IMR-90 (cell line): ENCODE data around the gene CD82. TPM values are rescaled to one million over a fixed set of nuclear protein-coding genes. Genes with fewer than 3 reads are reported as not detected.
A peak's percentile ranks its signal among the peaks of the same experiment; 100 is the strongest.

Source experiments
- CEBPB ChIP-seq: IDR thresholded peaks from 2 replicates; pipeline ENCODE4 v1.6.1; 2012; ENCODE audit warnings: low read depth, low read length, improper control_type of control experiment
- FOS ChIP-seq: fragments of 150-350 bp; IDR thresholded peaks from 2 replicates; pipeline ENCODE4 v1.6.1; 2016; ENCODE audit warnings: low read depth, low read length
- MAZ ChIP-seq: IDR thresholded peaks from 2 replicates; pipeline ENCODE4 v1.6.1; 2012; ENCODE audit warnings: low read depth, mild to moderate bottlenecking, low read length, improper control_type of control experiment, moderate library complexity, borderline replicate concordance
- polyA plus RNA-seq, 3 experiments: library from polyadenylated mRNA; depleted of rRNA; stranded (reverse); fragments of >200 nt; gene quantifications; 2 replicates each; pipeline ENCODE4 v1.2.3, GENCODE V29; 2012; ENCODE audit warnings: low replicate concordance in 1 of 3
- total RNA-seq: library from RNA; depleted of rRNA; stranded (reverse); fragments of >200 nt; gene quantifications from 2 replicates; pipeline ENCODE4 v1.2.3, GENCODE V29; 2012
- TF ChIP-seq, protein P1 (sequence below): fragments of 150-350 bp; IDR thresholded peaks from 2 replicates; pipeline ENCODE4 v1.6.1; 2016; ENCODE audit warnings: low read depth, mild to moderate bottlenecking, low read length, moderate library complexity, borderline replicate concordance
- TF ChIP-seq, protein P2 (sequence below): fragments of 150-350 bp; IDR thresholded peaks from 2 replicates; pipeline ENCODE4 v1.6.1; 2017; ENCODE audit warnings: mild to moderate bottlenecking, antibody characterized with exemption, low read length, low read depth

The CD82 gene
- total and polyA plus RNA-seq, 2 of the 4 experiments (the other 2 are of a cell fraction) = 32.8 to 49.4 TPM

DNA sequence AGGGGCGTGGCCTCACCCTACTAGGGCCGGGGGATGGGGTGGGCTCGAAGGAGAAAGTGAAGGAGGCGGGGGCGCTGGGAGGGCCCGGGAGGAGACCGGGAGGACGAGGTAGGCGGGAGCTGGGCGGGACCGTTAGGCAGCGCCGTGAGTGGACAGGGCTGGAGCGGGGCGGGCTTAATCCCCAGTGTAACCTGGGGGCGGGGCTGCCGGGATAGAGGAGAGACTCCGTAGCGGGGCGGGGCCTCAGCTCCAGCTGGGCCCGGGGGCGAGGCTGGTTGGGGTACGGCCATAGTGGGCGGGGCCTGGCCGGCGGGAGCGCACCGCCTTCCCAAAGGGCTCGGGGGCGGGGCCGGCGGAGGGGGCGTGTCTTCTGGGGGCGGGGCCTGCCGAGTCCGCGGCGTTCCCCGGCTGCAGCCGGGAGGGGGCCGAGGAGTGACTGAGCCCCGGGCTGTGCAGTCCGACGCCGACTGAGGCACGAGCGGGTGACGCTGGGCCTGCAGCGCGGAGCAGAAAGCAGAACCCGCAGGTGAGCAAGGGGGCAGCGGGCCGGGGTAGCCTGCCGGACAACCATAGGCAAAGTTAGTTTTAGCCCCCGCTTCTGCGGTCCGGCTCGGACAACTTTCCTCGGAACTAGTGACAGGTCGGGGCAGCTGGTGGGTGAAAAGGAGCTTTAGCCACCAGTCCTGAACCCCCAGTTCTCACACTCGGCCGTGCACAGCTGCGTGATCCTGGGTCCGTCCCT lies at the start of gene CD82 (continued):
- TF ChIP-seq, protein P1, sequence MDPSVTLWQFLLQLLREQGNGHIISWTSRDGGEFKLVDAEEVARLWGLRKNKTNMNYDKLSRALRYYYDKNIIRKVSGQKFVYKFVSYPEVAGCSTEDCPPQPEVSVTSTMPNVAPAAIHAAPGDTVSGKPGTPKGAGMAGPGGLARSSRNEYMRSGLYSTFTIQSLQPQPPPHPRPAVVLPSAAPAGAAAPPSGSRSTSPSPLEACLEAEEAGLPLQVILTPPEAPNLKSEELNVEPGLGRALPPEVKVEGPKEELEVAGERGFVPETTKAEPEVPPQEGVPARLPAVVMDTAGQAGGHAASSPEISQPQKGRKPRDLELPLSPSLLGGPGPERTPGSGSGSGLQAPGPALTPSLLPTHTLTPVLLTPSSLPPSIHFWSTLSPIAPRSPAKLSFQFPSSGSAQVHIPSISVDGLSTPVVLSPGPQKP = no peak
- TF ChIP-seq, protein P2, sequence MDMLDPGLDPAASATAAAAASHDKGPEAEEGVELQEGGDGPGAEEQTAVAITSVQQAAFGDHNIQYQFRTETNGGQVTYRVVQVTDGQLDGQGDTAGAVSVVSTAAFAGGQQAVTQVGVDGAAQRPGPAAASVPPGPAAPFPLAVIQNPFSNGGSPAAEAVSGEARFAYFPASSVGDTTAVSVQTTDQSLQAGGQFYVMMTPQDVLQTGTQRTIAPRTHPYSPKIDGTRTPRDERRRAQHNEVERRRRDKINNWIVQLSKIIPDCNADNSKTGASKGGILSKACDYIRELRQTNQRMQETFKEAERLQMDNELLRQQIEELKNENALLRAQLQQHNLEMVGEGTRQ = no peak
- peak; percentile 78; the same call in 1 of the 2 replicates for TF ChIP-seq MAZ
- TF ChIP-seq FOS = no peak
- TF ChIP-seq CEBPB = no peak
